M059J (cell line): ENCODE data around the gene RADX. TPM values are rescaled to one million over a fixed set of nuclear protein-coding genes. Genes with fewer than 3 reads are reported as not detected.
"Not testable (repeated sequence)": the region's sequence is repeated elsewhere in the genome, so short reads cannot be mapped to it uniquely, and the experiment has no call there.

Source experiments
- DNase-seq: peaks from one replicate; pipeline ENCODE4 v3.0.0-alpha.2; 2012; ENCODE audit warnings: low read depth
- total RNA-seq: library from RNA; depleted of rRNA; stranded (reverse); fragments of >200 nt; shearing (Covaris generic); gene quantifications from 2 replicates; pipeline ENCODE4 v1.2.3, GENCODE V29; 2014; rRNA removed

The RADX gene, protein sequence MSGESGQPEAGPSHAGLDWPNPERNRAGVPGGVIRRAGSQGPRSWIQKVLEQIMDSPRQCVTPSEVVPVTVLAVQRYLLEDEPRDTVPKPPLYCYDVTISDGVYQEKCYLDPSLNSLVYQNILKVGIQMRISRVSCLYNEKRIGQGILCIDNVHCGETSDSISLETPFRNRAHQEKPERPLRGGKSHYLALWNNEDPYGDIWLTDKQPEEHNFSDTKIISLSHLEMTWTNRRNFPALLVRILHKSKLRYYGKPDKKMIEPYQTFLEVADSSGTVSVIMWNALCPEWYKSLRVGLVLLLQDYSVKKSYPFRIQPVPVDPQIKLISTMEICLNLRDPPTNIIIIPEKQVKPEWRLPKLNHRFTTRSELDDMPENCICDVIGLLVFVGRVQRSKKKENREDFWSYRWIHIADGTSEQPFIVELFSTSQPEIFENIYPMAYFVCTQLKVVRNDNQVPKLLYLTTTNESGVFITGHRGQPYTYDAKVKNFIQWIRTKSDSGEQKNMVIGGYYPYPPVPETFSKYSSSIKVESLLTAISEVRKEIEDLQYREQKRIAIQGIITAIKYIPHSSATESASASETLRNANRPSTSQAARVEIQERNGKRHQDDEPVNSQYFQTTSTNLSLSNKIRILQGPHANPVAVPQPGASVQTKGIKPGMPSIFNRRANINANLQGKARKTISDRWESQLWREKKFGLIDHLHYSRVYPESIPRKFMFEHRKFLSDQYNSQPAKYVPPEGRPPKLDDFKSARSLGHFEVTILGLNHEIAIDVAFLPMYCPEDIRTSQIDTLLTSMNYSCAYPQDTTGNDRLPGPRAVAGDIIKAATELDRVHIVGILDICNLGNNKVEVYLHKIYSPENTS
- 0.32 TPM in 1 of 2 replicates, not detected in the other for total RNA-seq

GRCh38 chrX:106611679-106612392 is at the start of gene RADX:
Gene RADX (plus strand): TSS chrX:106611978. CDS start chrX:106612081, 103 bp downstream.
- peak; percentile 68 for DNase-seq

DNA sequence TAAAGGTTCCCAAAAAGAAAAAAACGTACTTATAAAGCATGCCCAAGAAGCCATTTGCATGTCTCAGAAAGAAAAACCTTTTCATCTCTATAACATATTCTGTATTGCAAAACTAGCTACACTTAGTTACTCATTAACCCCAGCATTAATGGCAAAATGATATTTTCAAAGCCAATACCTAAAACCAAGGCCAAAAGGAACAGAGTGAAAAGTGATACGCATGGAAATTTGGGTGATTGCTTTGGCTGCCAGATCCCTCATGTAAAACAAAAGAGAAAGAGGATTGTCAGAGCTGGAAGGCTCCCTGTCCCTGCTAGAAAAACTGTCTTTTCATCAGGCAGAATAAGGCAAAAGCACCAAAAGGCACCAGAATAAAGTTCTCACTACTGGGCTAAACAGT is 46.8 kb upstream of the RADX start:
- no peak for DNase-seq

DNA sequence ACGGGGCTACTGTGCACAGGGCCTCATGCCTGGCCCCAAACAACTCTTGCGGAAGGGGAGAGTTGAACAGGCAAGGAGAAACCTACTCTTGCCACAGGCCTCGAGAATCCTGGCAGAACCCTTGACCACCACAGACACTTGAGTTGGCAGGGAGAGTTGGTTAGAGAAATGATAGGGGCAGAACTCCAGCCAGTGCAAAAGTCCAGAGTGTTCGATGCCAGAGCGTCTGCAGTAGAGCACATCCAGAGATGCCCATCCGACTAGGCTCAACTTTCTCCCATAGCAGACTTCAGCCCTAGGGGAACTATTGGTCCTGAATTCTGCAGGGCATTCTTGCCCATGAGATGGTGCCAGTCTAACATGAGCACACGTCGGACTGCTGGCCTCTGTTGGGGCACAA is 45.4 kb upstream of the RADX start:
- DNase-seq: no peak

- no peak for DNase-seq
Measured at GRCh38 chrX:106581856-106582255, 29.9 kb upstream of the RADX start.

GRCh38 chrX:106585478-106585877 is 26.3 kb upstream of the RADX start:
- no peak for DNase-seq

- DNase-seq: no peak
Measured at GRCh38 chrX:106588801-106589200, 23.0 kb upstream of the RADX start.

- no peak for DNase-seq
Measured at GRCh38 chrX:106599411-106599810, 12.4 kb upstream of the RADX start.

GRCh38 chrX:106606571-106606970 is 5.2 kb upstream of the RADX start:
- DNase-seq: no peak

- DNase-seq: peak; percentile 5
Measured at GRCh38 chrX:106608016-106608415, 3.8 kb upstream of the RADX start.

DNA sequence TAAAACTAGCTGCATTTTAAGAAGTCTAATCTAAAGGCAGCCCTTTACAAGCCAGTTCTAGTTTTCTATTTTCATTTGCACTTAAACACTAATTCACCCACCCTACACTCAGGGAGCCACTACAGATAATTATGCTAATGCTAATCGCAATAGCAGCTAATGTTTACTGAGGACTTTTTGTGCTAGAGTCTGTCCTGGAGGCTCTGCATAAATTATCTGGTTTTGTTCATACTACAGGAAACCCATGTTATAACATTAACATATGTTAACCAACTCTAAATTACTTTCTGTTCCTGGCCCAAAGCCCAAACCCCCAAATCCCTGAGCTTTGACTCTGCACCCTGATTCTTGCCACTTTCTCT is 480 bp upstream of the RADX start:
- no peak for DNase-seq

DNA sequence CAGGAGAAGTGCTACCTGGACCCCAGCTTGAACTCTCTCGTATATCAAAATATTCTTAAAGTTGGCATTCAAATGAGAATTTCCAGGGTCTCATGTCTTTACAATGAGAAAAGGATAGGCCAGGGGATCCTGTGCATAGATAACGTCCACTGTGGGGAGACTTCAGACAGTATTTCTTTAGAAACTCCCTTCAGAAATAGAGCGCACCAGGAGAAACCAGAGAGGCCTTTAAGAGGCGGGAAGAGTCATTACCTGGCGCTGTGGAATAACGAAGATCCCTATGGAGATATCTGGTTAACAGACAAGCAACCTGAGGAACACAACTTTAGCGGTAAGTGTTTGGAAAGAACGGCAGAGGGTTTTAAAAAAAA is 600 bp downstream of the RADX start:
- peak; percentile 2 for DNase-seq

GRCh38 chrX:106613277-106613676 is 1.5 kb downstream of the RADX start:
- no peak for DNase-seq

DNA sequence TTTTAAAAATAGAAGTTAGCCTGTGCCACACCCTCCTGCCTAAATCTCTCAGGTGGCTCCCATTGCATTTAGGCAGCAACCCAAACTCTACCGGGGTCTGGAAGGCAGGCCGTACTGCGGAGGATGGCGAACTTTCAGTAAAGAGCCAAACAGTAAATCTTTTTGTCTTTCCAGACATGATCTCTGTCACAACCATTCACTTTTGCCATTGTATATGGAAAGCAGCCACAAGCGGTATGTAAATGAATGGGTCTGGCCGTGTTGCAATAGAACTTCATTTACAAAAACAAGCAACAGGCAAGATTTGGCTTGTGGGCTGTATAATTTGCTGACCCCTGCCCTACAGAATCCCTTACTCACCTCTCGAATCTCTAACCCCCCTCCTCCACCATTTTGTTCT is 3.3 kb downstream of the RADX start:
- no peak for DNase-seq

GRCh38 chrX:106619797-106620196 is 8.0 kb downstream of the RADX start:
- peak; percentile 3 for DNase-seq

GRCh38 chrX:106621836-106622235 is 10.1 kb downstream of the RADX start:
- DNase-seq: no peak

GRCh38 chrX:106626789-106627188 is 15.0 kb downstream of the RADX start:
- no peak for DNase-seq

DNA sequence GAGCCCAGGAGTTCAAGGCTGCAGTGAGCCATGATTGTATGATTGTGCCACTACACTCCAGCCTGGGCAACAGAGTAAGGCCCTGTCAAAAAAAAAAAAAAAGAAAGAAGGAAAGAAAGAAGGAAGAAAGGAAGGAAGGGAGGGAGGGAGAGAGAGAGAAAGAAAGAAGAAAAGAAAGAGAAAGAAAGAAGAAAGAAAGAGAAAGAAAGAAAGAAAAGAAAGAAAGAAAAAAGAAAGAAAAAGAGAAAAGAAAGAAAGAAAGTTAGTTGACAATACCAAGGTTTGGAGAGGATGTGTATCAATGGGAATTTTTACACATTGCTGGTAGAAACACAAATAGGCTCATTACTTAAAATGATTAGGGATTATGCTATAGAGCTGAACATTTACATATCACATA is 19.8 kb downstream of the RADX start:
- DNase-seq: no peak

DNA sequence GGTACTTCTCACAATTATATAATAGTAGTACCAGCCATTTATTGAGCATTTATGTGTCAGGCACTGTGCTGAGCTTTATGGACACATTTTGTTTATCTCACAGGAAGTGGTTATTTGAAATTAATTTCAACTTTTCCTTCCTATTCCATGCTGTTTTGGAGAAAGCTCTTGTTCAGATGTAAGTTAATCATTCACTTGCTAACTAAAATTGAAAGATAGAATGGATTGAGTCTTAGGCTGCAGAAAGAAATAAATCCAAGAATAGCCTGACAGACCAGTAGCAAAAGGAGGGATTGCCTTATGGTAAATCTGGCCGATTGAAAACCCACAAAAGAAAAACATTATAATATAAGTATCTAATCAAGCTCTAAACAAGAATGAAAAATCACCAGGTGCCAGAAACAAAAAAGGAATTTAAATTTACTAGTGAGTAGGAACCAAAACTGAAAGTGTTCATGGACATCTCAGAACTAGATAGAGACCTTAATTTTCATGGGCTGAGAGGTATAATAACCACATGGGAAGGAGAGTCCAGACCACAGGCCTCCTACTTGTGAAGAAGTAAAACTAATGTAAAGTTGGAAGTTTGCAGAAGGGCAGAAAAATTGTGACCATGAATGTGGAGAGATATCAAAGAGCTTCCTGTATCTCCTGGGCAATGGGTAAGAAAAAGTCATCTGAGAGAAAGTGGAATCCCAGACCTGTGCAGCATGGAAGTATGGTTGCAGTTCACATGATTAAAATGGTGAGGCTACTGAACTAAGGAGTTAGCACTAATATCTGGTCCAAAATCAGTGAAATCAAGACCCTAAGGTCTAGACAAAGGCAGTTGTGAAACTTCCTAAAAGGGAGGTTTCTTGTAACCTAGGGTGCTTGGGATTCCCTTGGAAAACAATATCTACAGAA is 38.0 kb downstream of the RADX start:
- no peak for DNase-seq

DNA sequence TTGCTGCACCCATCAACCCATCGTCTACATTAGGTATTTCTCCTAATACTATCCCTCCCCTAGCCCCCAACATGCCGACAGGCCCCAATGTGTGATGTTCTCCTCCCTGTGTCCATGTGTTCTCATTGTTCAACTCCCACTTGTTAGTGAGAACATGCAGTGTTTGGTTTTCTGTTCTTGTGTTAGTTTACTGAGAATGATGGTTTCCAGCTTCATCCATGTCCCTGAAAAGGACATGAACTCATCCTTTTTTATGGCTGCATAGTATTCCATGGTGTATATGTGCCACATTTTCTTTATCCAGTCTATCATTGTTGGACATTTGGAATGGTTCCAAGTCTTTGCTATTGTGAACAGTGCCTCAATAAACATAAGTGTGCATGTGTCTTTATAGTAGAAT is 41.8 kb downstream of the RADX start:
- not testable (repeated sequence) for DNase-seq

- DNase-seq: no peak
Measured at GRCh38 chrX:106670631-106671030, 58.9 kb downstream of the RADX start.

GRCh38 chrX:106672527-106672926 is 60.7 kb downstream of the RADX start:
- DNase-seq: no peak
